Dermis microvascular lymphatic vessel endothelial cell (primary cell): ENCODE measurements around the gene ATG10. TPM values are rescaled to one million over a fixed set of nuclear protein-coding genes. Genes with fewer than 3 reads are reported as not detected.

Experiments
- DNase-seq, 2 donors: peaks; one replicate each; pipeline versions ENCODE4 v3.0.0 to v3.0.0-alpha.2; 2010; ENCODE audit warnings: low read depth in 2 of 2
- total RNA-seq: library from RNA; depleted of rRNA; stranded (reverse); fragments of >200 nt; gene quantifications from 2 replicates; pipeline ENCODE4 v1.2.1, GENCODE V29; 2014

ATG10 gene
- total RNA-seq, 1 donor from 2014 or later, result 5.5 TPM

DNA sequence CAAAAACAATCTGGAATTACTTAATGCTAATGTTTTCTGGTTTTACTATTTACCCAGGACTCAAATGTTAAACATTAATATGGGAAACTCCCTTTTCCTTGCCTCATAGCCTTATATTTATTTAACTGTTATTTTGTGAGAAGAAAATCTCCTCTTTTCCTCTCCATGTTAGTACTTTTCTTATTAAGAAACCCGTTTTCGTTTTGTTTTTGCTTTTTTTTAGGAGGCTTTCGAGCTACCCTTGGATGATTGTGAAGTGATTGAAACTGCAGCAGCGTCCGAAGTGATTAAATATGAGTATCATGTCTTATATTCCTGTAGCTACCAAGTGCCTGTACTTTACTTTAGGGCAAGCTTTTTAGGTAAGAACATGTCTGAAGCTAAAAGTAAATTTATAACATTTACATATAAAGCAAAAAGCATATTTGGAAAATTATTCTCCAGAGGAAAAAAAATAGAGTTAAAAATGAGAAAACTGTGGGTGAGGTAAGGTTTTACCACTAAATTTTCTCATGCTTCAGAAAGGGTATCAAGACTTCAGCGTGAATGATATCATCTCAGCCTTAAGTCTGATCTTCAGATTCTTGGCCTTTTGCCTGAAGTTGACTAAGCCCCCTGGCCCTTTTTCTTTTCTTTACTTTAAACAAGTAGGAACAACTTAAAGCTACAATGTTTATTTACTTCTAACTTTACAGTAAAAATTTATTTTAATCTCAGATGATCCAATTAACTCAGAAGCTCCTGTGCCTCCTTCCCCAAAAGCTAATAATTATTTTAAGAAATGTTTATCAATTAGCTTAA lies 192.6 kb downstream of the ATG10 start:
- DNase-seq, result peak in 1 of 2 donors; percentile 62

DNA sequence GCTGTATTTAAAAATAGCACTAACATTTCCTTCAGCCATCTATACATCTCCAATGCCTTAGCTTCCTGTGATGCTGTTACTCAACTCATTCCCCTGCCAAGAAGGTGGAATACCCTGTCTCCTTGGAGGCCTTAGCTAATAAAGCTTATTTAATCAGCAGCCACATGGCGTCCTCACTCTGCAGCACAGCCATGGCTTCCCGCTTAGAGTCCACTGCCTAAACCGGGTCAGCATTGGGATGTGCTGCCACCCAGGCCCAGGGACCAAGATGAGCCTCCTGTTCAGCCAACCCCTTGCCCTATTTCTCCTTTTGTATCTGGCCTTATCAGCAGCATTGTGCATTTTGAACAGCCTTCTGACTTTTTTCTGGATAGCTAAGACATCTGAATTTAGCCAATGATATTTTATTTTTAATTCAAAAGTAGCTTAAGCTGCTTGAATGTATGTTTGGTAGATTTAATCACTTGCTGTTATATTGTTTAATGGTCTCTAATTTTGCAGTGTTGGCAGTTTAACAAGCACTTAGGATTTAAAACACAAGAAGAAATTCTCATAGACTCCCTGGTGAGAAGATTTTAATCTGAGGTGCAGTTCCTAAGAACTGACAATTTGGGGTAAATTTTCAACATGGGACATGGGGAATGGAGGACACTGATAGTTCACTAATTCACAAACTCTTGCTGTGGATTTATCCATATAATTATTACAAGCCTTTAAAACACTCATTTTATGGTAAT lies 193.3 kb downstream of the ATG10 start:
- peak in 1 of 2 donors; percentile 45 for DNase-seq

DNA sequence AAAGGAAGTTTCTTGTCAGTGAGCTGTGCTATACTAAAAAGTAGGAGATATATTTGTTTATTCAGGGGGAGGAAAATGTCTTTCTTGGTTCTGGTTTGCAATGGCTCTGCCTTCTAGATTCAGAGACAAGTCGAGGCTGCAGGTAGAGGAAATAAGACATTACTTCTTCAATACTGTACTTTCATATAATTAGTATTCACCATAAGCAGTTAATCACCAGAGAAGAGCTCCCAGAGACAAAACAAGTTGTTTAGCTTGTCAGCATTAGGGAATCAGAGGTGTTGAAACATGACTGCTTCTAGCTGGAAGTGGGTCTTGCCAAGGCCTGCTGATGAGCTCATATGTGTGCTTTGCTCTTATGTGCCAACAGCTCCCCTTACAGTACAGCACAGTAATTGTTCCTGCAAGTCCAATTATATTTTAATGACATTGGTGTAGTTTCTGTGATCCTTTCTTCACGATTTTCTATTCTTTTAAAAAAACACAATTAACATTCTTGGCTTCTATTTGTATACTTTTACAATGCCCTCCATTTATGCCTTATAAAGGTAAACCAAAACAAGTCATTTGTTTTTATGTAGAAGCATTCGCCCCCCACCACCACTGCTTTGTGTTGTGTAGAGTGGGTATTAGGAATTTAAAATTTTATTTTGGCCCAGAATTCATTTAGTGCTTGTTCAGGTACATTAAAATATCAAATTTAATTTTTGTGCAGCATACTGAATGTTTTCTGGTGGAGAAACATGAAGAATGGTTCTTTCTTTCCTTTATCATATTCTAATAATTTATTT lies 194.1 kb downstream of the ATG10 start:
- peak; percentile 92 to 95 for DNase-seq

DNA sequence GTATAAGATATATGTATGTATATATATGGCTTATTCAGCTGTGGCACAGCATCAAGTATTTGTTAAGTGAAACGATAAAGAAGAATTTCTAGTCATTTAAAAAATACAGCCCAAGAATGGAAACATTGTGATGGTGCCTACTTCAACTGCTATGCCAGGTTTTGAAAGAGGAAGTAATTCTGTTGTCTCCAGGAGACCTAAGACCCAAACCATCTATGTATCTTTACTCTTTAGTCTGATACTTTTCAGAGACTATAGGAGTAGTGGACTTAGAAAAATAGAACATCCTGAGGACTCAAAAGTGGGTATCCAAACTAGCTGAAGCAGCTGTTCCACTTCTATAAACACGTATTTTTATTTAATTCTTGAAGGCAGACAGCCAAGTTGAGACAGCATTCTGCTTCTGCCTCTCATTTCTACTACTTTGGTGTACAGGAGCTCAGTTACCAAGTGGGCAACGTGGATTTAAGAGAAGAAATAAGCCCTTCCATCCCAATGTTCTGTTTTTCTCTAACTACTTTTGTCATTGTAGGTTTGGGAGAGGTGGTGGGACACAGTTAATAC lies 195.6 kb downstream of the ATG10 start:
- DNase-seq, result no peak

- no peak for DNase-seq
Measured at GRCh38 chr5:82168294-82168693, 196.5 kb downstream of the ATG10 start.

- no peak for DNase-seq
Measured at GRCh38 chr5:82169892-82170291, 198.1 kb downstream of the ATG10 start.

GRCh38 chr5:82174128-82174918 lies 202.5 kb downstream of the ATG10 start:
- DNase-seq, result peak; percentile 33 to 68

GRCh38 chr5:82174919-82175219 lies 203.0 kb downstream of the ATG10 start:
- no peak for DNase-seq

- no peak for DNase-seq
Measured at GRCh38 chr5:82176115-82176814, 204.4 kb downstream of the ATG10 start.

DNA sequence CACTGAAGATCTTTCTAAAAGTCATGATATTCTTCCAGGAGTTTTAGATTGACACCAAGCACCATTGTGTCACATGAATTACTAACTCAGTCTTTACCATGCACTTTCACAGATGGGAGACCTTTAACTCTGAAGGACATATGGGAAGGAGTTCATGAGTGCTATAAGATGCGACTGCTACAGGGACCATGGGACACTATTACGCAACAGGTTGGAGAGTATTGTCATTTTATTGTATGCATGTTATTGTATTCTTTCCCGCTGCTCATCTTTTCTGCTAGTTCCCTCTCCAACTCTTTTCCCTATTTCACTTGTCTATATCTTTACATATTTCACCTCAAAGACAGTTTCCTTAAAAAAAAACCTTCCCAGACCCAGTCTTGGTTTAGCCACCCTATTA lies 206.6 kb downstream of the ATG10 start:
- no peak for DNase-seq

- no peak for DNase-seq
Measured at GRCh38 chr5:82182662-82183061, 210.8 kb downstream of the ATG10 start.

DNA sequence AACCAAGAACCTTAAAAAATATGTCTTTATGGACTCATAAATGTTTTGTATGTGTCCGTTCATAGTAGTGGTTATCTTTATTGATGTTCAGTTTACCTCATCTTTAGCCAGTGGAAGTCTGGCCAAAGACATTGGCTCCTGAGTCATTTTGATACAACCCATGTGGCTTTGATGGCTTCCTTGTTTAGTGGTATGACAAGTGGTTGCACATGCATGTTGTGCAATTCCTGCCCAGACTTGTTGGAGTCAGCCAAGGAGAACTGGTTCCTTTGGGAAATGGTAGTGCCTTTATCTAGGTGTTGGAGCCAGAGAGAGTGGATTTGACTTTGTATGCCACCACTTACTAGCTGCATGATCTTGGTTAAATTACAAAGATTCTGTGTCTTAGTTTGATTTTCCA lies 212.0 kb downstream of the ATG10 start:
- DNase-seq, result no peak

DNA sequence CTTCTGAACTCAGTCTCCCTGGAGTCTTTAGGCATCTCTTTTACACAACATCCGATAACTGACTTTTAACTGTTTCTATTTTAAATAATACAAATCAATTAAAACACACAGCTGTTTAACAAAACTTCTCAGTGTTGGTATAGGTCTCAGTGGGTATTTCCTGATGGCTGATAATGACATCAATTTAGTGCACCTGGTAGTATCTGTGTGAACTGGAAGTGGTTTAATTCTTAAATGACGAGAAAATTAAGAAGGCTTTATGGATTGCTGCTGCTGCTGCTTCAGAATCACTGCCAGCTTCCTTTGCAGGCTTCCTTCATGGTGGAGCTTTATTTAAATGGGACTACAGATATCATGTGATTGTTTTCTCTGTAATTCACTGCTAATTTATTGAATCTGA lies 214.0 kb downstream of the ATG10 start:
- no peak for DNase-seq

- DNase-seq, result no peak
Measured at GRCh38 chr5:82197550-82197949, 225.7 kb downstream of the ATG10 start.

DNA sequence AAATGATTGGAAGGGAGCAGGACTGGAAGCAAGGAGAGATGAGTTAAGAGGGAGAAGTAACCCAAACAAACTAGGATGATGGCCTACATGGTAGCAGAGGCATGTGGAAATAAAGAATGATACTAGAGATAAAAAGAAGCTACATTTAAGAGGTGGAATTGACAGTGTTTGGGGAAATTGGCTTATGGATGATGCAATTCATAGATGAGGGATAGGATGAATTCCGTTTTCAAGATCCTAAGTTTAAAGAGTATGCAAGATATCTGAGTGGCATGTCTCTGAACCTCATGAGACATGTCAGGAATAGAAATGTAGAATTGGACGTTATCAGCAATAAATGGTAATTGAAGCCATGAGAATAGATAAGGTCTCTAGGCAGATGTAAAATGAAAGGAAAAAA lies 232.7 kb downstream of the ATG10 start:
- no peak for DNase-seq

- no peak for DNase-seq
Measured at GRCh38 chr5:82205005-82205404, 233.2 kb downstream of the ATG10 start.

- DNase-seq, result no peak
Measured at GRCh38 chr5:82208371-82208770, 236.5 kb downstream of the ATG10 start.

- DNase-seq, result no peak
Measured at GRCh38 chr5:82211855-82212572, 240.2 kb downstream of the ATG10 start.

DNA sequence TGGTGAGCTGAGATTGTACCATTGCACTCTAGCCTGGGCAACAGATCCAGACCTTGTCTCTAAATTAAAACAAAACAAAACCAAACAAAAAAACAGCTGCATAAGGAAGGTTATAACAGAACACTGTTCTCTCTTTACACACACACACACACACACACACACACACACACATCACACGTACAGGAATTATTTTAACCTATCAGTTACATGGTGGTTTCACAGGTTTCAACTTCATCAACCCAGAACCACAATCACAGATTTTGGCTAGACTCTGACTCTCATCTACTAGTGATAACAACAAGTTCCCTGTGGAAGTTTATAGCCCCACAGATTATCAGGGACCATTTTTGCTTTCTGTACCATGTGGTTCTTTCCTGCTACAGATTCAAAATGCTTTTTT lies 246.1 kb downstream of the ATG10 start:
- DNase-seq, result no peak
